K562 (cell line): ENCODE results near the gene UBXN11. TPM values are rescaled to one million over a fixed set of nuclear protein-coding genes. Genes with fewer than 3 reads are reported as not detected.
"Not testable (repeated sequence)": the region's sequence is repeated elsewhere in the genome, so short reads cannot be mapped to it uniquely, and the experiment has no call there.

Source experiments
- BCOR ChIP-seq: fragments of 450-650 bp; IDR thresholded peaks from 2 replicates; pipeline ENCODE4 v1.6.1; 2016
- CC2D1A ChIP-seq: fragments of 450-650 bp; IDR thresholded peaks from 2 replicates; pipeline ENCODE4 v1.6.1; 2017; ENCODE audit warnings: mild to moderate bottlenecking
- EHMT2 ChIP-seq: fragments of 450-650 bp; IDR thresholded peaks from 2 replicates; pipeline ENCODE4 v1.6.1; 2018; ENCODE audit warnings: antibody characterized with exemption
- L3MBTL2 ChIP-seq: fragments of 450-650 bp; IDR thresholded peaks from 2 replicates; pipeline ENCODE4 v1.6.1; 2016; ENCODE audit warnings: mild to moderate bottlenecking, moderate library complexity
- MAZ ChIP-seq, 2 experiments: fragments of 450-650 bp in 1 of 2; sonication (generic) in 1 of 2; formaldehyde crosslinking; IDR thresholded peaks in 1 of 2; conservative IDR thresholded peaks in 1 of 2; 2 replicates each; pipeline versions ENCODE4 v1.4.0 to v1.5.0; 2020; ENCODE audit warnings: mild to moderate bottlenecking in 1 of 2, missing genetic modification reagents in 1 of 2
- MNT ChIP-seq, 2 experiments: fragments of 450-650 bp; conservative IDR thresholded peaks; 2 replicates each; pipeline ENCODE4 v1.6.1; 2017; ENCODE audit warnings: mild to moderate bottlenecking in 2 of 2, moderate library complexity in 2 of 2
- PYGO2 ChIP-seq: fragments of 450-650 bp; IDR thresholded peaks from 2 replicates; pipeline ENCODE4 v1.6.1; 2016; ENCODE audit warnings: mild to moderate bottlenecking, missing genetic modification characterization, moderate library complexity, missing compliant biosample characterization
- SMARCE1 ChIP-seq: fragments of 450-650 bp; IDR thresholded peaks from 2 replicates; pipeline ENCODE4 v1.7.1; 2016; ENCODE audit warnings: mild to moderate bottlenecking
- SUPT5H ChIP-seq: fragments of 450-650 bp; IDR thresholded peaks from 2 replicates; pipeline ENCODE4 v1.6.1; 2016
- TCF3 ChIP-seq: sonication (generic); formaldehyde crosslinking; IDR thresholded peaks from 2 replicates; pipeline ENCODE4 v1.4.0; 2020; ENCODE audit warnings: mild to moderate bottlenecking, missing genetic modification reagents
- TRIM25 ChIP-seq: fragments of 450-650 bp; IDR thresholded peaks from 2 replicates; pipeline ENCODE4 v1.7.0; 2016; ENCODE audit warnings: borderline replicate concordance
- ZBTB40 ChIP-seq, 2 experiments: fragments of 450-650 bp in 1 of 2; sonication (generic) in 1 of 2; formaldehyde crosslinking in 1 of 2; IDR thresholded peaks; 2 replicates each; pipeline versions ENCODE4 v1.7.1 to v1.9.0; 2016 to 2022; ENCODE audit warnings: inconsistent platforms in 1 of 2, mild to moderate bottlenecking in 1 of 2, missing genetic modification reagents in 1 of 2
- ZNF589 ChIP-seq: fragments of 200-800 bp; sonication (Bioruptor generic); IDR thresholded peaks from 2 replicates; pipeline ENCODE4 v1.6.1; 2016; ENCODE audit warnings: low read depth, missing genetic modification characterization, missing compliant biosample characterization
- ZNF79 ChIP-seq: fragments of 250-450 bp; sonication (Bioruptor Pico); IDR thresholded peaks from 2 replicates; pipeline ENCODE4 v1.4.0; 2020; ENCODE audit warnings: low read depth, mild to moderate bottlenecking, moderate library complexity
- polyA plus RNA-seq, 8 experiments: library from polyadenylated mRNA; depleted of rRNA in 4 of 8; stranded (reverse) in 5 of 8; unstranded in 3 of 8; fragments of >200 nt; fragmentation: Nextera tagmentation in 2 of 8; fragmentation: Illumina TruSeq in 1 of 8; extraction: Ambion mirVana in 2 of 8; extraction: Trizol in 1 of 8; gene quantifications; 2 replicates each; pipeline versions ENCODE4 v1.2.1 to v1.2.3, GENCODE V29; 2011 to 2014; ENCODE audit warnings: inconsistent platforms in 1 of 8, missing spikeins in 1 of 8
- total RNA-seq, 7 experiments: library from RNA; depleted of rRNA in 6 of 7; stranded (reverse); fragments of >200 nt in 6 of 7; fragmentation: Illumina TruSeq in 2 of 7; extraction: Trizol in 2 of 7; gene quantifications; 2 replicates each; pipeline versions ENCODE4 v1.2.1 to v1.2.3, GENCODE V29; 2011 to 2021; ENCODE audit warnings: low replicate concordance in 1 of 7

UBXN11 gene
- total and polyA plus RNA-seq, 9 of the 15 experiments (the other 6 are each of a cell fraction or from before 2014, with no cell fraction given) = 0.48 to 34.3 (median 11.3) TPM

GRCh38 chr1:26307966-26308899, 1.8 kb upstream of the UBXN11 start (continued):
- TF ChIP-seq ZBTB40 (IDR thresholded peaks at IDR 0.05) (peak; percentile 55), TCF3 (CRISPR knock-in tag) (peak; percentile 69), SUPT5H (0 out of 2 replicates have a peak, but pooled peaks have one; percentile 30), CC2D1A (peak; percentile 46; the same call in 1 of the 2 replicates), MAZ (CRISPR knock-in tag; conservative IDR thresholded peaks at IDR 0.05 in 1 of 2, IDR thresholded peaks at IDR 0.05 in 1 of 2) (peak; percentile 40 to 45; a peak in 1 of 4 replicates), MNT (conservative IDR thresholded peaks at IDR 0.05) (peak in 1 of 2 experiments; percentile 48; a peak in 1 of 4 replicates), ZNF79 (0 out of 2 replicates have a peak, but pooled peaks have one; percentile 17), ZNF589 (CRISPR knock-in tag) (peak; percentile 83; the same call in 1 of the 2 replicates), L3MBTL2 (peak; percentile 75), BCOR (peak; percentile 43; the same call in 1 of the 2 replicates), PYGO2 (tag) (peak; percentile 57; the same call in 1 of the 2 replicates), EHMT2 (peak; percentile 92), SMARCE1 (peak; percentile 76), TRIM25 (peak; percentile 71; the same call in 1 of the 2 replicates)
- not testable (repeated sequence) for TF ChIP-seq ZBTB40 (CRISPR knock-in tag; IDR thresholded peaks at IDR 0.05)
